ENCODE measurements around the gene NUDT19. TPM values are rescaled to one million over a fixed set of nuclear protein-coding genes. Genes with fewer than 3 reads are reported as not detected.

The NUDT19 gene
- polyA plus RNA-seq, 1 donor (not counting 4 experiments of a cell fraction or from before 2014, with no cell fraction given): 12.2 TPM

DNA sequence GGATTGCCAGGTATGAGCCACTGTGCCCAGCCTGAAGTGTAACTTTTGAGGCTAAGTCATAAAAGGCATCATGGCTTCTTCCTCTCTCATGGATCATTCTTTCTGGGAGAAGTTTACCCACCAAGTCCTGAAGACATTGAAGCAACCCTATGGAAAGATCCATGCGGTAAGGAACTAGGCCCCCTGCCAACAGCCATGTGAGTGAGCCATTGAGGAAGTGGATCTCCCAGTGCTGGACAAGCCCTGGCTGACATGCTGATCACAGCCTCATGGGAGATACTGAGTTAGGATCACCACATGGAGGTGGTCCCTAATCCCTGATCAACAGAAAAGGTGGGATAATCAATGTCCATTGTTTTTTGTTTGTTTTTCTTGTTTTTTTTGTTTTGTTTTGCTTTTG lies 3.3 kb upstream of the NUDT19 start:
- Histone ChIP-seq H3K4me1 (ENCODE audit: control insufficient read depth, extremely low read depth, insufficient read depth, low read length) (peaks cover 16% of the 10 kb centered on the region), H3K9ac (ENCODE audit: control insufficient read depth, extremely low read depth, insufficient read depth, low read length) (no peak overlapping the region), H3K27me3 (ENCODE audit: control insufficient read depth, extremely low read depth, insufficient read depth, low read length) (no peaks in the 10 kb centered on the region), H3K9me1 (ENCODE audit: control insufficient read depth, extremely low read depth, insufficient read depth, low read length) (no peaks in the 10 kb centered on the region), H2AFZ (ENCODE audit: control insufficient read depth, low read length) (no peak overlapping the region), H4K20me1 (ENCODE audit: control insufficient read depth, extremely low read depth, insufficient read depth, low read length) (no peaks in the 10 kb centered on the region), H3K27ac (ENCODE audit: control insufficient read depth, insufficient read depth, low read length) (no peak overlapping the region), H3K4me3 (ENCODE audit: control insufficient read depth in 2 of 3, extremely low read depth in 1 of 3, insufficient read depth in 2 of 3, low read depth in 1 of 3, low read length in 3 of 3) (no peak overlapping the region), H3K79me2 (ENCODE audit: control insufficient read depth, insufficient read depth, low read length) (peaks cover 17% of the 10 kb centered on the region), H3K4me2 (ENCODE audit: control insufficient read depth, extremely low read depth, insufficient read depth, low read depth, low read length) (no peak overlapping the region), H3K9me3 (ENCODE audit: control insufficient read depth, low read depth, low read length) (no peaks in the 10 kb centered on the region), H3K36me3 (ENCODE audit: control insufficient read depth in 2 of 2, extremely low read depth in 1 of 2, insufficient read depth in 2 of 2, low read length in 2 of 2) (no peaks in the 10 kb centered on the region)
- TF ChIP-seq, protein P1, sequence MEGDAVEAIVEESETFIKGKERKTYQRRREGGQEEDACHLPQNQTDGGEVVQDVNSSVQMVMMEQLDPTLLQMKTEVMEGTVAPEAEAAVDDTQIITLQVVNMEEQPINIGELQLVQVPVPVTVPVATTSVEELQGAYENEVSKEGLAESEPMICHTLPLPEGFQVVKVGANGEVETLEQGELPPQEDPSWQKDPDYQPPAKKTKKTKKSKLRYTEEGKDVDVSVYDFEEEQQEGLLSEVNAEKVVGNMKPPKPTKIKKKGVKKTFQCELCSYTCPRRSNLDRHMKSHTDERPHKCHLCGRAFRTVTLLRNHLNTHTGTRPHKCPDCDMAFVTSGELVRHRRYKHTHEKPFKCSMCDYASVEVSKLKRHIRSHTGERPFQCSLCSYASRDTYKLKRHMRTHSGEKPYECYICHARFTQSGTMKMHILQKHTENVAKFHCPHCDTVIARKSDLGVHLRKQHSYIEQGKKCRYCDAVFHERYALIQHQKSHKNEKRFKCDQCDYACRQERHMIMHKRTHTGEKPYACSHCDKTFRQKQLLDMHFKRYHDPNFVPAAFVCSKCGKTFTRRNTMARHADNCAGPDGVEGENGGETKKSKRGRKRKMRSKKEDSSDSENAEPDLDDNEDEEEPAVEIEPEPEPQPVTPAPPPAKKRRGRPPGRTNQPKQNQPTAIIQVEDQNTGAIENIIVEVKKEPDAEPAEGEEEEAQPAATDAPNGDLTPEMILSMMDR (optimal IDR thresholded peaks at IDR 0.05 in 1 of 3, IDR thresholded peaks at IDR 0.05 in 1 of 3, conservative IDR thresholded peaks at IDR 0.05 in 1 of 3; ENCODE audit: extremely low read depth in 1 of 3, insufficient read depth in 2 of 3, low read length in 3 of 3): no peak
- TF ChIP-seq EZH2 (IDR thresholded peaks at IDR 0.05; ENCODE audit: low read length): no peak
- FAIRE-seq (no peak), DNase-seq (ENCODE audit: low read depth, low spot score) (no peak)
- dilution Hi-C loops (cut with MboI; ENCODE audit: extremely low pct_ligation_motif_present, low sequenced_read_pairs): no loop called here

DNA sequence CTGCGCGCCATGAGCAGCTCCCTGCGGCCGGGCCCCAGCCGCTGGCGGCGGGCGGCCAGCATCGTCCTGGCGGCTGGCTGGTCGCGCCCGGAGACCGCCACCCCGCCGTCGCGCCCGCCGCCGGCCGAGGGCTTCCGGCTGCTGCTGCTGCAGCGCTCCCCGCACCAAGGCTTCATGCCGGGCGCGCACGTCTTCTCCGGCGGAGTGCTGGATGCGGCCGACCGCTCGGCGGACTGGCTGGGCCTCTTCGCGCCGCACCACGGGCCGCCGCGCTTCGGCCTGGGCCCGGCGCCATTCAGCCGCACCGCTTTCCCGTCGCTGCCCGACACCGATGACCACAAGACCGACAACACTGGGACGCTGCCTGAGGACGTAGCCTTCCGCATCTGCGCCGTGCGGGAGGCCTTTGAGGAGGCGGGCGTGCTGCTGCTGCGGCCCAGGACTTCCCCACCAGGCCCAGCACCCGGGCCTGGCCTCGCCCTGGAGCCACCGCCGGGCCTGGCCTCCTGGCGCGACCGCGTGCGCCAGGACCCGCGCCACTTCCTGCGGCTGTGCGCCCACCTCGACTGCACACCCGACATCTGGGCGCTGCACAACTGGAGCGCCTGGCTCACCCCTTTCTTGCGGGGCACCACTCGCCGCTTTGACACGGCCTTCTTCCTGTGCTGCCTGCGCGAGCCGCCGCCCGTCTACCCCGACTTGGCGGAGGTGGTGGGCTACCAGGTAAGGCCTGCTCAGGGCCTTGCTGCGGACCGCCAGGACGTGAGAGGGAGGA lies 518 bp downstream of the NUDT19 start:
- Histone ChIP-seq H3K4me2 (ENCODE audit: control insufficient read depth, extremely low read depth, insufficient read depth, low read depth, low read length) (peak overlapping the region; percentile 70), H3K4me1 (ENCODE audit: control insufficient read depth, extremely low read depth, insufficient read depth, low read length) (peaks cover 25% of the 10 kb centered on the region), H3K27ac (ENCODE audit: control insufficient read depth, insufficient read depth, low read length) (peak overlapping the region; percentile 78), H3K9me1 (ENCODE audit: control insufficient read depth, extremely low read depth, insufficient read depth, low read length) (no peaks in the 10 kb centered on the region), H3K9ac (ENCODE audit: control insufficient read depth, extremely low read depth, insufficient read depth, low read length) (peak overlapping the region; percentile 87), H3K27me3 (ENCODE audit: control insufficient read depth, extremely low read depth, insufficient read depth, low read length) (no peaks in the 10 kb centered on the region), H4K20me1 (ENCODE audit: control insufficient read depth, extremely low read depth, insufficient read depth, low read length) (no peaks in the 10 kb centered on the region), H2AFZ (ENCODE audit: control insufficient read depth, low read length) (peak overlapping the region; percentile 80), H3K36me3 (ENCODE audit: control insufficient read depth in 2 of 2, extremely low read depth in 1 of 2, insufficient read depth in 2 of 2, low read length in 2 of 2) (peaks cover 4% of the 10 kb centered on the region in 2 experiments), H3K4me3 (ENCODE audit: control insufficient read depth in 2 of 3, extremely low read depth in 1 of 3, insufficient read depth in 2 of 3, low read depth in 1 of 3, low read length in 3 of 3) (peak overlapping the region; percentile 51 to 90 (median 88)), H3K9me3 (ENCODE audit: control insufficient read depth, low read depth, low read length) (no peaks in the 10 kb centered on the region), H3K79me2 (ENCODE audit: control insufficient read depth, insufficient read depth, low read length) (peaks cover 52% of the 10 kb centered on the region)
- FAIRE-seq (no peak), DNase-seq (ENCODE audit: low read depth, low spot score) (no peak)
- no peak for TF ChIP-seq EZH2 (IDR thresholded peaks at IDR 0.05; ENCODE audit: low read length)
- TF ChIP-seq, protein P1 (optimal IDR thresholded peaks at IDR 0.05 in 1 of 3, IDR thresholded peaks at IDR 0.05 in 1 of 3, conservative IDR thresholded peaks at IDR 0.05 in 1 of 3; ENCODE audit: extremely low read depth in 1 of 3, insufficient read depth in 2 of 3, low read length in 3 of 3): no peak
- dilution Hi-C loops (cut with MboI; ENCODE audit: extremely low pct_ligation_motif_present, low sequenced_read_pairs): no loop called here

Data from keratinocyte (primary cell).